ENCODE results near the gene IL31.

The IL31 gene

GRCh38 chr12:122150127-122150681, 23.8 kb downstream of the IL31 start:
- DNase-seq: no peak

GRCh38 chr12:122148657-122149056, 25.4 kb downstream of the IL31 start:
- DNase-seq: no peak

- no peak for DNase-seq
Measured at GRCh38 chr12:122147514-122148290, 26.3 kb downstream of the IL31 start.

GRCh38 chr12:122145505-122146330, 28.3 kb downstream of the IL31 start:
- no peak for DNase-seq

- DNase-seq: no peak
Measured at GRCh38 chr12:122144885-122145284, 29.1 kb downstream of the IL31 start.

- DNase-seq: no peak
Measured at GRCh38 chr12:122142857-122143256, 31.2 kb downstream of the IL31 start.

- DNase-seq: no peak
Measured at GRCh38 chr12:122141911-122142725, 31.9 kb downstream of the IL31 start.

GRCh38 chr12:122140467-122141257, 33.4 kb downstream of the IL31 start:
- no peak for DNase-seq

GRCh38 chr12:122139941-122140340, 34.1 kb downstream of the IL31 start:
- DNase-seq: no peak

- DNase-seq: no peak
Measured at GRCh38 chr12:122139266-122139665, 34.8 kb downstream of the IL31 start.

- no peak for DNase-seq
Measured at GRCh38 chr12:122138616-122139015, 35.4 kb downstream of the IL31 start.

GRCh38 chr12:122138181-122138580, 35.8 kb downstream of the IL31 start:
- DNase-seq: no peak

GRCh38 chr12:122137681-122138080, 36.3 kb downstream of the IL31 start:
- DNase-seq: no peak

GRCh38 chr12:122137229-122137628, 36.8 kb downstream of the IL31 start:
- no peak for DNase-seq

- DNase-seq: no peak
Measured at GRCh38 chr12:122135437-122136031, 38.5 kb downstream of the IL31 start.

- DNase-seq: no peak
Measured at GRCh38 chr12:122133192-122133950, 40.6 kb downstream of the IL31 start.

- no peak for DNase-seq
Measured at GRCh38 chr12:122130150-122130549, 43.9 kb downstream of the IL31 start.

GRCh38 chr12:122129131-122129530, 44.9 kb downstream of the IL31 start:
- no peak for DNase-seq

- no peak for DNase-seq
Measured at GRCh38 chr12:122128481-122128880, 45.5 kb downstream of the IL31 start.

GRCh38 chr12:122127839-122128238, 46.2 kb downstream of the IL31 start:
- DNase-seq: no peak

Measured in activated T-cell treated with anti-CD3 and anti-CD28 coated beads for 4 hours (primary cell).